Common myeloid progenitor, CD34-positive (primary cell): ENCODE results near the gene SMAP1.

ENCODE experiments used
- CTCF ChIA-PET: fragments of 350-600 bp; sonication (Branson Sonifier 250); formaldehyde crosslinking; loops from one replicate; lab custom pipeline; 2021; ENCODE audit warnings: antibody characterized with exemption; lab: Charles Lee
- POLR2A ChIA-PET: fragments of 350-600 bp; sonication (Branson Sonifier 250); formaldehyde crosslinking; loops from one replicate; lab custom pipeline; 2021; ENCODE audit warnings: antibody characterized with exemption; lab: Charles Lee
- DNase-seq, 3 donors: peaks; one replicate each; pipeline versions ENCODE4 v3.0.0 to v3.0.0-alpha.2; 2013
- H3K27ac ChIP-seq, 2 experiments: 1 replicate in 1 of 2; 2 replicates in 1 of 2; pipeline ENCODE4 v1.7.0; 2013; ENCODE audit warnings: inconsistent platforms in 2 of 2, low read length in 2 of 2, mild to moderate bottlenecking in 2 of 2, low read depth in 1 of 2, moderate library complexity in 1 of 2; ENCODE audit not compliant: severe bottlenecking in 2 of 2, insufficient read depth in 1 of 2, poor library complexity in 1 of 2
- H3K27me3 ChIP-seq, 5 experiments: replicated peaks in 2 of 5; 1 replicate in 3 of 5; 2 replicates in 2 of 5; pipeline versions ENCODE4 v1.6.1 to v1.7.0; 2013; ENCODE audit warnings: low read length in 4 of 5, mild to moderate bottlenecking in 2 of 5, moderate library complexity in 2 of 5, inconsistent platforms in 1 of 5; ENCODE audit not compliant: insufficient read depth in 5 of 5, control insufficient read depth in 4 of 5
- H3K36me3 ChIP-seq, 4 experiments: 1 replicate in 2 of 4; 2 replicates in 2 of 4; pipeline versions ENCODE4 v1.6.1 to v1.7.0; 2013; ENCODE audit warnings: low read length in 3 of 4, control low read depth in 1 of 4, mild to moderate bottlenecking in 1 of 4; ENCODE audit not compliant: control insufficient read depth in 4 of 4, insufficient read depth in 4 of 4
- H3K4me1 ChIP-seq, 4 experiments: 1 replicate in 3 of 4; 2 replicates in 1 of 4; pipeline versions ENCODE4 v1.6.1 to v1.7.1; 2013; ENCODE audit warnings: low read length in 3 of 4, mild to moderate bottlenecking in 3 of 4, control low read depth in 1 of 4, inconsistent platforms in 1 of 4, moderate library complexity in 1 of 4; ENCODE audit not compliant: control insufficient read depth in 4 of 4, insufficient read depth in 4 of 4; ENCODE audit errors: control extremely low read depth in 1 of 4
- H3K4me3 ChIP-seq, 7 experiments: 1 replicate in 4 of 7; 2 replicates in 3 of 7; pipeline versions ENCODE4 v1.5.1 to v1.7.0; 2013; ENCODE audit warnings: mild to moderate bottlenecking in 7 of 7, low read length in 6 of 7, moderate library complexity in 6 of 7, inconsistent platforms in 2 of 7, low read depth in 2 of 7, control low read depth in 1 of 7; ENCODE audit not compliant: insufficient read depth in 4 of 7, control insufficient read depth in 1 of 7; ENCODE audit errors: extremely low read depth in 1 of 7
- H3K9me3 ChIP-seq, 5 experiments: 1 replicate in 4 of 5; 2 replicates in 1 of 5; pipeline versions ENCODE4 v1.6.1 to v1.7.1; 2013; ENCODE audit warnings: low read length in 4 of 5, mild to moderate bottlenecking in 2 of 5, inconsistent platforms in 1 of 5, low read depth in 1 of 5, moderate library complexity in 1 of 5; ENCODE audit not compliant: control insufficient read depth in 4 of 5, insufficient read depth in 2 of 5; ENCODE audit errors: control extremely low read depth in 1 of 5
- WGBS: methylation state at CpG from one replicate; pipeline ENCODE4 v1.1.5; 2013; ENCODE audit not compliant: insufficient coverage; 5-methylcytosine and 5-hydroxymethylcytosine counted together

The SMAP1 gene

DNA sequence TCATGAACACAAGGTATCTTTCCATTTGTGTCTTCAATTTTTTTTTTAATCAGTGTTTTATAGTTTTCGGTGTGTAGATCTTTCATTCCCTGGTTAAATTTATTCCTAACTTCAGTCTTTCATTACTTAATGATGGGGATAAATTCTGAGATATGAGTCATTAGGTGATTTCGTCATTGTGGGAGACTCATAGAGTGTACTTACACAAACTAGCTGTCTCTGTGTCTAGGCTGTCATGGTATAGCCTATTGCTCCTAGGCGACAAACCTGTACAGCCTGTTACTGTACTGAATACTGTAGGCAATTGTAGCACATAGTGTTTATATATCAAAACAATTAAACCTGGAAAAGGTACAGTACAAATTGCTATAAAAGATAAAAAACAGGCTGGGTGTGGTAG is 42.1 kb downstream of the SMAP1 start:
- Histone ChIP-seq H3K27me3 (no peaks in the 10 kb centered on the region), H3K36me3 (no peaks in the 10 kb centered on the region), H3K4me3 (no peak overlapping the region), H3K9me3 (peaks cover 0 to 13% (median 0%) of the 10 kb centered on the region in 5 experiments), H3K4me1 (no peaks in the 10 kb centered on the region), H3K27ac (no peak overlapping the region)
- DNase-seq: peak in 1 of 3 donors; percentile 19
- ChIA-PET CTCF (interaction anchor here (0.9 to 5.6 kb wide), 3 partner anchors 16 to 303 kb away, joined by 3 to 52 read pairs (median 3); no protein-coding TSS in a partner anchor), POLR2A (no interaction called here)
- no CpG with 5 or more reads among the region's 3 CpGs for WGBS

DNA sequence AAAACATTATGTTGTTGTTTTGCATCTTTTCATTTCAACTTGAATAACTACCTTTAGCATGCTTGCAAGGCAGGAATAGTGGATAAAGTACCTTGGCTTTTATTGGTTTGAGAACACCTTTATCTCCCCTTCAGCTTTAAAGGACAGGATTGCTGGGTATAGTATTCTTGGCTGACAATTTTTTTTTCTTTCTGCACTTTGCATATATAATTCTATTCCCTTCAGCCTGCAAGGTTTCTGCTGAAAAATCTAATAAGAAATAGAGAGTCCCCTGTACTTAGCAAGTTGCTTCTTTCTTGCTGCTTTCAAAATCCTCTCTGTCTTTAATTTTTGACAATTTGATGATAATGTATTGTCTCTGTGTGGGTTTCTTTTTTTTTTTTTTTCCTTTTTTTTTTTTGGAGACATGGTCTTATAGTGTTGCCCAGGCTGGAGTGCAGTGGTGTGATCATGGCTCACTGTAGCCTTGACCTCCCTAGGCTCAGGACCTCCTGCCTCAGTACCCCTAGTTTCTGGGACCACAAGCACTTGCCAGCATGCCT is 47.1 kb downstream of the SMAP1 start:
- Histone ChIP-seq H3K9me3 (peaks cover 3 to 41% (median 11%) of the 10 kb centered on the region in 5 experiments), H3K27ac (no peak overlapping the region), H3K27me3 (no peaks in the 10 kb centered on the region), H3K4me3 (no peak overlapping the region), H3K4me1 (no peaks in the 10 kb centered on the region), H3K36me3 (peaks cover 0 to 4% (median 0%) of the 10 kb centered on the region in 4 experiments)
- POLR2A ChIA-PET: no interaction called here
- CTCF ChIA-PET: interaction anchor here (1.3 kb wide), 1 partner anchor 16 kb away, joined by 3 read pairs; no protein-coding TSS in a partner anchor
- DNase-seq: peak in 2 of 3 donors; percentile 15 to 16

DNA sequence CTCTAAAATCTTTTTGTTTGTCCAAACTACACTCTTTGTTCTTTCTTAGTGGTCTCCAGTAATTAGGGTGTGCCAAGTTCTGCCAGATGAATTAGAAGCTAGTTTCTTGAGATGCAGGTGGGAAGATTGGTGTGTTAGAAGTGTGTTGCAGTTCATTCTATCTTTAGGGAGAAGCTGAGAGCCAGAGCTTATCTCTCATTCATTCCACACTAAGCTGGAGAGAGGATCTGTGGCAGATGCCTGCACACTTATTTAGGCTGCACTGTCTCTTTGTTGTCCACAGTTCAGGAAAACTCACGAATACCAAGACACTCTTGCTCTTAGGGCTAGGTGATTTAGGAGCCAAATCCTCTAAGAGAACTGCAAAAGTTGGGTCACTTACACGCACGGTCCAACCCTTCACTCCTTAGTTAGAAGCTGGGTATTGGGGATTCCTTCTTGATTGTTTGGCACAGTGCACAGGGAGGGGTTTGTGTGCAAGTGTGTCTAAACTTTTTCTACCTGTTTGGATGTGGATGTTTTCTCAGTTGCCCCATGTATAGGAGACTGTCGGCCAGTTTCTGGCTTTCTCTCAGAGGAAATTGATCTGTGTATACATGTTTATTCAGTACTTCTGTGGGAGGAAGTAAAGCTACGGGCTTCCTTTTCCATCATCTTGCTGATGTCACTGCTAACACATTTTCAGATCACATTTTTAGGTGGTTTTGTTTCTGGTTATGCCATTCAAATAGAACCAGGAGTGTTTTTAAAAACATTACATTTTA is 49.5 kb downstream of the SMAP1 start:
- H3K27ac ChIP-seq: no peak overlapping the region
- H3K27me3 ChIP-seq: no peaks in the 10 kb centered on the region
- no peak for DNase-seq
- H3K4me1 ChIP-seq: no peaks in the 10 kb centered on the region
- WGBS: 100% methylated on average over 4 of the region's 5 CpGs
- ChIA-PET POLR2A (no interaction called here), CTCF (interaction anchor here (0.6 to 2.3 kb wide), 2 partner anchors 10 to 21 kb away, joined by 3 to 10 read pairs; no protein-coding TSS in a partner anchor)
- peaks cover 5 to 43% (median 11%) of the 10 kb centered on the region in 5 experiments for H3K9me3 ChIP-seq
- no peak overlapping the region for H3K4me3 ChIP-seq
- H3K36me3 ChIP-seq: peaks cover 0 to 4% (median 0%) of the 10 kb centered on the region in 4 experiments

DNA sequence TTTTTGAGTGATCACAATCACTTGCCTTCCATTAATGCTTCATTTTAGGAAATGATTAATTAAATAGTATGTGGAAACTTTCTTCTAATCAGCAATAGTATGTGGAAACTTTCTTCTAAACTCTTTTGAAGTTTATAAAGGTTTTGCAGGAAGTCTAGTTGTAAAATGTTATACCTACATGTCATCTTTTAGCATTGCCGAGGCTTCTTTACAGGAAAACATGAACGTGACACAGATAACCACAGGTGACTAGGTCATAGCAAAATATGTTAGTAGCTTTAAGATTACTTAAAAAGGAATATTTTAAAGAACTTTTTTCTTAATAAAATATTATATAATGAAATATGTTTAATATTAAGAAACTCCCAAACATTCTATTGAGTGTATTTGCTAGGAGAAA is 56.8 kb downstream of the SMAP1 start:
- H3K4me3 ChIP-seq: no peak overlapping the region
- ChIA-PET POLR2A (no interaction called here), CTCF (interaction anchor here (0.9 kb wide), 1 partner anchor 17 kb away, joined by 4 read pairs; no protein-coding TSS in a partner anchor)
- peaks cover 0 to 3% (median 0%) of the 10 kb centered on the region in 4 experiments for H3K36me3 ChIP-seq
- no peak for DNase-seq
- H3K4me1 ChIP-seq: no peaks in the 10 kb centered on the region
- no peaks in the 10 kb centered on the region for H3K27me3 ChIP-seq
- WGBS: no CpG with 5 or more reads among the region's 2 CpGs
- peaks cover 0 to 2% (median 0%) of the 10 kb centered on the region in 5 experiments for H3K9me3 ChIP-seq
- H3K27ac ChIP-seq: no peak overlapping the region

DNA sequence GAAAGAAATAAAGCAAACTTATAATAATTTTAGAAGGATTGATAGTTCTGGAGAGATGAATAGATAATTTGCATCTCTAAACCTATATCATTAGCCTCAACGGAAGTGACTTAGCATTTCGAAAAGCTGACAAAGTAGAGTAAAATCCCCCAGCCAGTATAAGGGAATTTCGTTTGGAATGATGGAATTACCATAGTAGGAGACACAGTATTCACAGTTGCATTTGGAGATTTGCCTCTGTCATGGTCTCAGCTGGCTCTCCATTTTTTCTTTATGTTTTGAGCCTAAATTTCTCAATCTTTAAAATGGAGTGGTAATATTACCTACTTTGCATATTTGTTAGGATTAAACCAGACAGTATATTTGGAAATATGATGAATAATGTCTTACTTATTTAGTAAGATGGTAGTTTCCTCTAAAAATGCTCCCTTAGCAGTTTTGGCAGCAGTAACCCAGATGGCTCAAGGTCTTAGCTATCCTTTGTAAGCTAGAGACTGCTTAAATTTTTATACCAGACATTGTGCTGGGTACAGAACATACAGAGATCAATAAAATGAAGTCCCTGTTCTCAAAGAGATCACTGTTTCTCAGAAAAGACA is 58.2 kb downstream of the SMAP1 start:
- Histone ChIP-seq H3K27ac (no peak overlapping the region), H3K4me3 (no peak overlapping the region), H3K4me1 (no peaks in the 10 kb centered on the region), H3K9me3 (peaks cover 0 to 1% (median 0%) of the 10 kb centered on the region in 5 experiments), H3K27me3 (no peaks in the 10 kb centered on the region), H3K36me3 (peaks cover 0 to 3% (median 0%) of the 10 kb centered on the region in 4 experiments)
- ChIA-PET CTCF (interaction anchor here (1.0 kb wide), 1 partner anchor 15 kb away, joined by 3 read pairs; no protein-coding TSS in a partner anchor), POLR2A (no interaction called here)
- WGBS: 95% methylated on average over 3 of the region's 3 CpGs
- DNase-seq: no peak

DNA sequence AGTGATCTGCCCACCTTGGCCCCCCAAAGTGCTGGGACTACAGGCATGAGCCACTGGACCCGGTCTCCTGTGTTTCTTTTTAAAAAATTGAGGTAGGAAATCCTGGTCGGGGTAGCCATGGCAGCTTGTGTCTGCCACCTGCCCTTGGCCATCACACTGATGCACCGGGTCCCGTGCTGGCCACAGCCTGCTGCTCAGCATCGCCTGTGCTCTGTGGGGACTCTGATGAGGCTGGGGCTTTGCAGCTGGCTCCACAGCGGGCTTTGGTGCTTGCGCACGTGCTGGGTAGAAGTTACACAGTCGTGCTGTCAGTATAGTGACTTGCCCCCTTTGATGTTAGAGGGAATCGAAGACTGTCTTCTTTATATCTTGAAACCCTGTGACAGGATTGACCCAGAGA is 66.7 kb downstream of the SMAP1 start:
- Histone ChIP-seq H3K27me3 (no peaks in the 10 kb centered on the region), H3K4me1 (no peaks in the 10 kb centered on the region), H3K9me3 (peaks cover 0 to 2% (median 0%) of the 10 kb centered on the region in 5 experiments), H3K36me3 (peaks cover 0 to 14% (median 7%) of the 10 kb centered on the region in 4 experiments), H3K27ac (no peak overlapping the region), H3K4me3 (no peak overlapping the region)
- ChIA-PET CTCF (interaction anchor here (0.6 kb wide), 1 partner anchor 23 kb away, joined by 3 read pairs; no protein-coding TSS in a partner anchor), POLR2A (no interaction called here)
- 99% methylated on average over 8 of the region's 10 CpGs for WGBS
- no peak for DNase-seq
